ENCODE measurements around the gene SSPN.
A peak's percentile ranks its signal among the peaks of the same experiment; 100 is the strongest.

Gene SSPN, protein sequence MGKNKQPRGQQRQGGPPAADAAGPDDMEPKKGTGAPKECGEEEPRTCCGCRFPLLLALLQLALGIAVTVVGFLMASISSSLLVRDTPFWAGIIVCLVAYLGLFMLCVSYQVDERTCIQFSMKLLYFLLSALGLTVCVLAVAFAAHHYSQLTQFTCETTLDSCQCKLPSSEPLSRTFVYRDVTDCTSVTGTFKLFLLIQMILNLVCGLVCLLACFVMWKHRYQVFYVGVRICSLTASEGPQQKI

DNA sequence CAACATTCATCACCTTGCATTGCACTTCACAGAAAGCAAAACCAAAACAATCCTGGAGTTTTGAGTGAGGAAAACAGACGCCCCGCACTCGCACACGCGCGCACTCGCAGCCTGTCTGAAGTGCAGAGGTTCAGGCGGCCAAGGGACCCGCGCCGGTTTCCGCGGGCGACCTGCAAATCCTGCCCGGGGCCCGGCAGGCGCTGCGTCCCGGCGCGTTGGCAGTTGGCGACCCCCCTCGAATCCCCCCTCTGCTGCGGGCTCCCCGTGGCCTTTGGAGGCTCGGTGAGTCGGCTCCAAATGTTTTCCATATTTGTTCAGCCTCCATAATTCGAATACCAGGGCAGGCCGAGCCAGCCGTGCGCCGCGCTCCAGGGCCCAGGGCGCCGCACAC is at the start of gene SSPN:
Gene SSPN, plus strand, starts transcription at position 324 of the 391 bp plus-strand sequence. CDS start 100 bp downstream, outside the sequence.
- peak; percentile 18 for DNase-seq

- DNase-seq = no peak
Measured at GRCh38 chr12:26148291-26148690, 47.1 kb upstream of the SSPN start.

- DNase-seq = no peak
Measured at GRCh38 chr12:26149968-26150500, 45.3 kb upstream of the SSPN start.

DNA sequence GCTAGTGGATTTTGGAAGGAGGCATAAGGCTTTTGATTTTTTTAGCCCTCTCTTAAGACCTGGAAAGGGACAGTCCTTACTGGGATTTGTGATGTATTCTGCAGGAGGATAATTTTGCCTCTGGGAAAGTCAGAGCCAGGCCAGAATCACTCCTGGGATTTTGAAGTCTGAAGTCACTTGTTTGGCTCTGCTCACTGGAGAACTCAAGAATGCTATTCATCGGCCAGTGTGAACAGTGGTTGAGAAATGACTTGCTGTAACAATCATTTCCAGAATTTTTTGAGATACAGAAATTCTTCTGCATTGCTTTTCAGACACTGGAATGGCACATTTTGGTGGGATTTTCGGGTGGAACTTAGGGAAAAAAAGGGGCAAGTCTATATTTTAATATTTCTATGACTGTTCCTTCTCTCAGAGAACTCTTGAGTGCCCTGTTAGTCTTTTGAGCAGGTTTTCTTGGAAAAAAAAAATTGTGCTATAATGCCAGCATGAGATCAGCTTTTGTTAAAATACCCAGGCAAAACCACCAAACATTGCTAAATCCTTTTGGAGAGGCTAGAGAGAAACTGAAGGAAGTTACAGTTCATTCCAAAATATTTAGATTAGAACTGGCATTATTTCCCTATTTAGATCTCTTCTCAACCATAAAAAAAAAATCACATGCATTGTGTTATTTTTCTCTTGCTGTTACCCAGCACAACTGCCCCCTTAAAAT is 44.5 kb upstream of the SSPN start:
- DNase-seq = no peak

DNA sequence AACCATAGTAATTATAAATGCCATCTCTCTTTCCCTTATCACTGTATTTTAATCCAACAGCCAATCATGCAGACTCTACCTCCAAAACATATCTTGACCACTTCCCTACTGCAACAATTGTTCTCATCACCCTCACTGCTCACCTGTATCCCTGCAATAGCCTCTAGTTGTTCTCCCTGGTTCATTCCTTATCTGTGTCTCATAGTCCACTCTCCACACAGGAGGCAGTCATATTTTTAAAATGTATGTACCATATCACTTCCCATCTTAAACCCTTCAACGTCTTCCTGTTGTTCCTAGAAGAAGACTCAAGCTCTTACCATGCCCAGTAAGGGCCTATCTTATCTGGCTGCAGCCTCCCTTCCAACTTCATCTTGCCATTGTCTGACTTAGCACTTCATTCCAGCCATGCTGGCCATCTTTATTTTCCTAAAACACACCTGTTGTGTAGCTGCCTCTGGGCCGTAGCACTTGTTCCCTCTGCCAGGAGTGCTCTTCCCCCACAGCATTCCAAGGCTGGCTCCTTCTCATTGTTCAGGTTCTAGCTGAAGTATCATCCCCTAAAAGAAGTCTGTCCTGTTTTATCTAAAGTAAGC is 42.8 kb upstream of the SSPN start:
- DNase-seq = no peak

- DNase-seq = no peak
Measured at GRCh38 chr12:26153421-26154154, 41.8 kb upstream of the SSPN start.

- DNase-seq = no peak
Measured at GRCh38 chr12:26156201-26156871, 39.0 kb upstream of the SSPN start.

DNA sequence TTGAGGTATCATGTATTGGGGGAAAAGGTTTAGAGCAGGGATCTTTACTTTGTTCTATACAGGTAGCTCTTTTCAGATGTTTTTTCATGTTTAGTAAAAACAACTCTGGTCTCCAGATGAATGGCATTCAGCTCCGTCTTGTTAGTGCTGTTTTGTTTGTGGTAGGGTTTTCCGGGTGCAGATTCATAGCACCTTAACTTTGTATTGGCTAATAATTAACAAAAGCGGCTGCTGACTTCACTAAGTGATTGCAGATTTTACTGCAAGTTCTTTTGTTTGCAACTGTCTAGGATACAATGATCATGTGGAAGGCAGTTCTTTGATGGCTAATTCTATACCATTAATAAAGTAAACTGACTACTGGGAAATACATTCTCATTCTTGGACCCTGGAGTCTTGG is 38.4 kb upstream of the SSPN start:
- no peak for DNase-seq

DNA sequence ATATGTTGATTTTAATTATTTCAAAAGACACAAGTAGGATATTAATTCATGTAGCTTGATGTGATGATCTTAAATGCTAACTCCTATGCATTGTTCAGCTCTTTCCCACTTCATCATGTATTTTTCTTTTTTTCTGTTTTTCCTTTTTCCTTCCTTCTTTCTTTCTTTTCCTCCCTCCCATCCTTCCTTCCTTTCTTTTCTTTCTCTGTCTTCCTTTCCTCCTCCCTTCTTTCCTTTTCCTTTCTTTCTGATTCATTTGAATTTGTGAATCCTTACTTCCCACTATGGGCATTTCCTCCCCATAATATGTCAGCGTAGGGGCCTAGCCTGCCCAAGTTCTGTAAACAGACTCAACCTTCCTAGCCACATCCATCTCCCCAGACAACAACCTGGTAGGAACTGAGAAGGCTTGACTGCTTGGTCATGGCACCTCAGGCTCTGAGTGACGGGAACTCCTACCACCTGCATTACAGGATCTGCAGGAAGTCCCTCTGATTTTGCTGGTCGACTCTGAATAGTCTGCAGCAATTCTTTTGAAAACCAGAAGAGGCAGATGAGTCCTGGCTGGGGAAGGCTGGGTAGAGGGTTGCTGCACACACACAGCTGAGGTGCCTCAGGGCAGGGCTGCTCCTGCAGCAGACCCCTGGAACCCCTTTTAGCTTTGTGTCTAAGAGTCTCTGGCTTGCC is 37.2 kb upstream of the SSPN start:
- no peak for DNase-seq

DNA sequence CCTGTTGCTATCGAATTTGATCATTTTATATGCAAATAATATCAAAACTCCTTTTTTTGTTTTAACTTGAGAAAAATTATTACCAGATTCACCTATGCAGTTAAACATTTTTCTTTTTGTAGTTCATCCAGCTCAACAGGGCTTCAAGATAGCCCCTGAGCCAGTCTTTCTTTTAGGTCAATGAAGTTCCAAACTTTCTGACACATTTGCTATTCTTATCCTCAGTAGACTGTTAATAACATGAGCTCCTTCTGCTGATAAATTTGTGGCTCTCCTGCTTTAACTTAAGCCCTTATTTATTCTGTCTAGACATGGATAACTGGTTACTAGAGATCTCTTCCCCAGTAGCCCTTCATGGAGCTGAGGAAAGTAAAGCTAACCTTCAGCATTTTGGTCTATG is 33.2 kb upstream of the SSPN start:
- no peak for DNase-seq

GRCh38 chr12:26162905-26163304 is 32.5 kb upstream of the SSPN start:
- DNase-seq = no peak

- no peak for DNase-seq
Measured at GRCh38 chr12:26164118-26164517, 31.3 kb upstream of the SSPN start.

DNA sequence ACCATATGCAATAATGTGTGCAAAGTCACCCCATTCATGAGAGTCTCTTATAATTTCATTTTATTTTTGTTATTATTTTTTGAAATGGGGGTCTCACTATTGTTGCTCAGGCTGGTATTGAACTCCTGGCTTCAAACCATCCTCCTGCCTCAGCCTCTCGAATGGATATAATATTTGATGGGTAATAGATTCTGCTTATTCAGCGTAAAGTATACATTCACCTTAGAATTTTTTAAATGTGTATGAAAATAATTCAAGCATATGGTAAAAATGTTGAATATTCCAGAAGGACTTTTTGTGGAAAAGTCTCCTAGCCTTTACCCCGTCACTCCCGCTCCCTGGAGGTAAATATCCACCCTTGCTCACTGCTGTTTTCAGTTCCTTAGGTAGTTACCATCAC is 23.4 kb upstream of the SSPN start:
- DNase-seq = no peak

DNA sequence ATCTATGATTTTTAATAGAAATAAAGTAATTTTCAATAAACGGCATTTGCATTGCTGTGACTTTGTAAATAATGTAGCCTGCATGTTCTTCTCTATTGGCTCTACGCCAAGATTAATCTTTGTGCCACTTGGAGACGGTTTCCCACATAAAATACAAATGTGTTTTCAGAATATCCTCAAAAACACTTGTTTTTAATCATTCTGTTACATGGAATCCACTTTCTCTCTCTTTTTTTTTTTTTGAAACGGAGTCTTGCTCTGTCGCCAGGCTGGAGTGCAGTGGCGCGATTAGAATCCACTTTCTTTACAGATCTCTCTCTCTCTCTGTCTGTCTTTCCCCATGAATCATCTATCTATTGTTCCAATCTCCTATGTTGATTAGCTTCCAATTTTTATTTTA is 22.8 kb upstream of the SSPN start:
- no peak for DNase-seq

- DNase-seq = no peak
Measured at GRCh38 chr12:26172946-26173552, 22.3 kb upstream of the SSPN start.

GRCh38 chr12:26176725-26177124 is 18.6 kb upstream of the SSPN start:
- DNase-seq = no peak

GRCh38 chr12:26177283-26177682 is 18.1 kb upstream of the SSPN start:
- DNase-seq = no peak

- DNase-seq = no peak
Measured at GRCh38 chr12:26179826-26180225, 15.5 kb upstream of the SSPN start.

DNA sequence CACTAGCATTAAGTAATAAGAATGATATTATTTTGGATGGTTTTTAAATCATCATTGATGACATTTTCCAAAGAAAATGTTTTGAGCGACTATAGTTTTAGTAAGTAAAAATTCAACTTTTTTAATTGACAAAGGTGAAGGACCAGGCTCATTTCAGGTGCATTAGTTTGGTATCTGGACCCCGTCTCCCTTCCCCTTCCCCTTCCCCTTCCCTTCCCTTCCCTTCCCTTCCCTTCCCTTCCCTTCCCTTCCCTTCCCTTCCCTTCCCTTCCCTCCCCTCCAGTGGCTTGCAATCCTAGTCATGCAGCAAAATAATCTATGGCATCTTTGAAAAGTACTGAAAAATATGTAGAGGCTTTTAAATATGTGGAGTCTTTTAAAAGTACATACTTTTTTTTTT is 13.0 kb upstream of the SSPN start:
- no peak for DNase-seq

GRCh38 chr12:26185532-26186320 is 9.6 kb upstream of the SSPN start:
- no peak for DNase-seq
